HepG2 (cell line): ENCODE measurements around the gene ARL3. TPM values are rescaled to one million over a fixed set of nuclear protein-coding genes. Genes with fewer than 3 reads are reported as not detected.

ENCODE experiments used
- ARHGAP35 ChIP-seq: sonication (generic); formaldehyde crosslinking; IDR thresholded peaks from 2 replicates; pipeline ENCODE4 v1.9.0; 2022; ENCODE audit warnings: mild to moderate bottlenecking, inconsistent platforms, moderate library complexity, missing genetic modification reagents, borderline replicate concordance
- JDP2 ChIP-seq: sonication (generic); formaldehyde crosslinking; IDR thresholded peaks from 2 replicates; pipeline ENCODE4 v1.8.1; 2022; ENCODE audit warnings: missing genetic modification reagents, borderline replicate concordance
- PAX8 ChIP-seq: sonication (generic); formaldehyde crosslinking; IDR thresholded peaks from 2 replicates; pipeline ENCODE4 v1.8.0; 2022; ENCODE audit warnings: mild to moderate bottlenecking, missing genetic modification reagents, borderline replicate concordance
- RARG ChIP-seq: sonication (generic); formaldehyde crosslinking; IDR thresholded peaks from 2 replicates; pipeline ENCODE4 v1.4.0; 2020; ENCODE audit warnings: low read depth, mild to moderate bottlenecking, missing genetic modification reagents
- TEAD3 ChIP-seq: optimal IDR thresholded peaks from 2 replicates; pipeline ENCODE3; 2016; ENCODE audit warnings: borderline replicate concordance
- ZNF33B ChIP-seq: sonication (generic); formaldehyde crosslinking; IDR thresholded peaks from 2 replicates; pipeline ENCODE4 v1.5.1; 2020; ENCODE audit warnings: mild to moderate bottlenecking, missing genetic modification reagents
- ZNF546 ChIP-seq: sonication (generic); formaldehyde crosslinking; conservative IDR thresholded peaks from 2 replicates; pipeline ENCODE4 v1.8.1; 2023; ENCODE audit warnings: mild to moderate bottlenecking, missing genetic modification reagents
- ZNF563 ChIP-seq: sonication (generic); formaldehyde crosslinking; IDR thresholded peaks from 2 replicates; pipeline ENCODE4 v1.8.0; 2022; ENCODE audit warnings: mild to moderate bottlenecking, moderate library complexity, missing genetic modification reagents
- ZNF589 ChIP-seq: sonication (generic); formaldehyde crosslinking; conservative IDR thresholded peaks from 2 replicates; pipeline ENCODE4 v1.8.0; 2022; ENCODE audit warnings: mild to moderate bottlenecking, moderate library complexity, missing genetic modification reagents
- ZNF674 ChIP-seq: sonication (generic); formaldehyde crosslinking; IDR thresholded peaks from 2 replicates; pipeline ENCODE4 v1.5.0; 2020; ENCODE audit warnings: low read depth, mild to moderate bottlenecking, missing genetic modification reagents
- ZSCAN12 ChIP-seq: sonication (generic); formaldehyde crosslinking; IDR thresholded peaks from 2 replicates; pipeline ENCODE4 v1.9.0; 2021; ENCODE audit warnings: mild to moderate bottlenecking, missing genetic modification reagents
- ZSCAN29 ChIP-seq: sonication (generic); formaldehyde crosslinking; conservative IDR thresholded peaks from 2 replicates; pipeline ENCODE4 v1.4.0; 2020; ENCODE audit warnings: mild to moderate bottlenecking, missing genetic modification reagents
- polyA plus RNA-seq, 8 experiments: library from polyadenylated mRNA; depleted of rRNA in 3 of 8; stranded (reverse) in 7 of 8; unstranded in 1 of 8; fragments of >200 nt; fragmentation: Illumina TruSeq in 4 of 8; extraction: Trizol in 4 of 8; gene quantifications; 2 replicates each; pipeline versions ENCODE4 v1.2.1 to v1.2.3, GENCODE V29; 2011 to 2016; ENCODE audit warnings: low read depth in 4 of 8, missing spikeins in 1 of 8, mixed read lengths in 1 of 8; ENCODE audit not compliant: insufficient read depth in 1 of 8
- total RNA-seq, 5 experiments: library from RNA; depleted of rRNA; stranded (reverse); fragments of >200 nt; fragmentation: Illumina TruSeq; extraction: Trizol; gene quantifications; 2 replicates each; pipeline ENCODE4 v1.2.3, GENCODE V29; 2016; ENCODE audit warnings: low read depth in 1 of 5
- TF ChIP-seq, protein P1 (sequence below): sonication (generic); formaldehyde crosslinking; IDR thresholded peaks from 2 replicates; pipeline ENCODE4 v1.8.1; 2023; ENCODE audit warnings: mild to moderate bottlenecking, inconsistent platforms, moderate library complexity, missing genetic modification reagents, borderline replicate concordance
- TF ChIP-seq, protein P2 (sequence below): conservative IDR thresholded peaks from 2 replicates; pipeline ENCODE4 v1.6.1; 2018; ENCODE audit warnings: missing genetic modification reagents
- TF ChIP-seq, protein P3 (sequence below): sonication (generic); formaldehyde crosslinking; IDR thresholded peaks from 2 replicates; pipeline ENCODE4 v1.8.0; 2022; ENCODE audit warnings: mild to moderate bottlenecking, missing genetic modification reagents
- TF ChIP-seq, protein P4 (sequence below): sonication (generic); formaldehyde crosslinking; IDR thresholded peaks from 2 replicates; pipeline ENCODE4 v1.4.0; 2020; ENCODE audit warnings: mild to moderate bottlenecking, missing genetic modification reagents
- TF ChIP-seq, protein P5 (sequence below): IDR thresholded peaks from 2 replicates; pipeline ENCODE4 v1.6.1; 2018; ENCODE audit warnings: missing genetic modification reagents, mild to moderate bottlenecking, missing compliant biosample characterization

Gene ARL3
- total and polyA plus RNA-seq, 2 of the 13 experiments (the other 11 are each of a cell fraction or from before 2014, with no cell fraction given) = 5.2 to 6.6 TPM

DNA sequence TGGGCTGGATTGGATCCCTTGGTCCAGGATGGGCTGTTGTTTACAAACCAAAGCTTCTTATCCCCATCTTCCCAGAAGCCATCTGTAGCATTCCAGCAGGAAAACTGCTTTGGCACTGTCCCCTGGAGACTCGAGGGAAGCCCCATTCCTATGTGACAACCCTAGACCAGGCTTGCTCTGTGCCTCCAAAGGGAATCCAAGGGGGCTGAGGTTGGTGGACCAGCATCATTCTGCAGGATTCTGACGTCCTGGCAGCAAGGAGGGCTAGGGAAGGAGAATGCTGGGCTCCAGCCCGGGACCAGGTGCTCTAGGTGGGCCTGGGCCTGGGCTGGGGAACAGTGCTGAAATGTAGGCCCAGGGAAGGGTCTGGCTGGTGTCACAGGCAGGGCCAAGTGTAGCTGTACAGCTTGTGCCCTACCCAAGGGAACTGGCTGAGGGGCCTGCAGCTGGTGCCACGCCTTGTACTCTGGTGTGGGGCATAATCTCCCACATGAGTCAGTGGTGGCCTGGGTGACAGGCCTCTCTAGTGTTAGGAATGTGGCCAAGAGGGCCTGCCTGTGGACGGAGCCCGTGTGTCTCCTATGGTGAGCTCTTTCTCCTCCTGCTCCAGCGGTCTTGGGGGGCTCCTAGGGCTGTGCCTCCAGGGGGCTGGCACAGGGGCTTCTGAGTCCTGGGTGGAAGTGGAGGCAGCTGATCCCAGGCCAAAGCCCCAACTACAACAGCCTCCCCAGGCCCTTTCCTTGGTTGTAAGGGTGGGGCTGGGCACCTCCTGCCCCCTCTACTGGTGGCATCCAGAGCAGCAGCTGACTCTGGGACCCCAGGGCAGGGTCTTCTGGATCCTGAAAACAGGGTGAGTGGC lies 44.8 kb downstream of the ARL3 start (continued):
- TF ChIP-seq PAX8 (no peak), ARHGAP35 (CRISPR knock-in tag) (no peak), ZNF546 (no peak), ZNF674 (no peak), RARG (no peak), ZNF33B (CRISPR knock-in tag) (no peak), ZSCAN12 (CRISPR knock-in tag) (no peak), JDP2 (CRISPR knock-in tag) (no peak), ZNF589 (CRISPR knock-in tag) (no peak), TEAD3 (CRISPR knock-in tag) (peak; percentile 96), ZNF563 (CRISPR knock-in tag) (peak; percentile 45; the same call in 1 of the 2 replicates), ZSCAN29 (CRISPR knock-in tag) (0 out of 2 replicates have a peak, but pooled peaks have one; percentile 35)
- TF ChIP-seq, protein P1, sequence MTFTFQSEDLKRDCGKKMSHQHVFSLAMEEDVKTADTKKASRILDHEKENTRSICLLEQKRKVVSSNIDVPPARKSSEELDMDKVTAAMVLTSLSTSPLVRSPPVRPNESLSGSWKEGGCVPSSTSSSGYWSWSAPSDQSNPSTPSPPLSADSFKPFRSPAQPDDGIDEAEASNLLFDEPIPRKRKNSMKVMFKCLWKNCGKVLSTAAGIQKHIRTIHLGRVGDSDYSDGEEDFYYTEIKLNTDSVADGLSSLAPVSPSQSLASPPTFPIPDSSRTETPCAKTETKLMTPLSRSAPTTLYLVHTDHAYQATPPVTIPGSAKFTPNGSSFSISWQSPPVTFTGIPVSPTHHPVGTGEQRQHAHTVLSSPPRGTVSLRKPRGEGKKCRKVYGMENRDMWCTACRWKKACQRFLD (CRISPR knock-in tag) = 0 out of 2 replicates have a peak, but pooled peaks have one; percentile 63
- TF ChIP-seq, protein P2, sequence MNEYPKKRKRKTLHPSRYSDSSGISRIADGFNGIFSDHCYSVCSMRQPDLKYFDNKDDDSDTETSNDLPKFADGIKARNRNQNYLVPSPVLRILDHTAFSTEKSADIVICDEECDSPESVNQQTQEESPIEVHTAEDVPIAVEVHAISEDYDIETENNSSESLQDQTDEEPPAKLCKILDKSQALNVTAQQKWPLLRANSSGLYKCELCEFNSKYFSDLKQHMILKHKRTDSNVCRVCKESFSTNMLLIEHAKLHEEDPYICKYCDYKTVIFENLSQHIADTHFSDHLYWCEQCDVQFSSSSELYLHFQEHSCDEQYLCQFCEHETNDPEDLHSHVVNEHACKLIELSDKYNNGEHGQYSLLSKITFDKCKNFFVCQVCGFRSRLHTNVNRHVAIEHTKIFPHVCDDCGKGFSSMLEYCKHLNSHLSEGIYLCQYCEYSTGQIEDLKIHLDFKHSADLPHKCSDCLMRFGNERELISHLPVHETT (CRISPR knock-in tag) = no peak
- TF ChIP-seq, protein P3, sequence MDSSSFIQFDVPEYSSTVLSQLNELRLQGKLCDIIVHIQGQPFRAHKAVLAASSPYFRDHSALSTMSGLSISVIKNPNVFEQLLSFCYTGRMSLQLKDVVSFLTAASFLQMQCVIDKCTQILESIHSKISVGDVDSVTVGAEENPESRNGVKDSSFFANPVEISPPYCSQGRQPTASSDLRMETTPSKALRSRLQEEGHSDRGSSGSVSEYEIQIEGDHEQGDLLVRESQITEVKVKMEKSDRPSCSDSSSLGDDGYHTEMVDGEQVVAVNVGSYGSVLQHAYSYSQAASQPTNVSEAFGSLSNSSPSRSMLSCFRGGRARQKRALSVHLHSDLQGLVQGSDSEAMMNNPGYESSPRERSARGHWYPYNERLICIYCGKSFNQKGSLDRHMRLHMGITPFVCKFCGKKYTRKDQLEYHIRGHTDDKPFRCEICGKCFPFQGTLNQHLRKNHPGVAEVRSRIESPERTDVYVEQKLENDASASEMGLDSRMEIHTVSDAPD (CRISPR knock-in tag) = no peak
- TF ChIP-seq, protein P4, sequence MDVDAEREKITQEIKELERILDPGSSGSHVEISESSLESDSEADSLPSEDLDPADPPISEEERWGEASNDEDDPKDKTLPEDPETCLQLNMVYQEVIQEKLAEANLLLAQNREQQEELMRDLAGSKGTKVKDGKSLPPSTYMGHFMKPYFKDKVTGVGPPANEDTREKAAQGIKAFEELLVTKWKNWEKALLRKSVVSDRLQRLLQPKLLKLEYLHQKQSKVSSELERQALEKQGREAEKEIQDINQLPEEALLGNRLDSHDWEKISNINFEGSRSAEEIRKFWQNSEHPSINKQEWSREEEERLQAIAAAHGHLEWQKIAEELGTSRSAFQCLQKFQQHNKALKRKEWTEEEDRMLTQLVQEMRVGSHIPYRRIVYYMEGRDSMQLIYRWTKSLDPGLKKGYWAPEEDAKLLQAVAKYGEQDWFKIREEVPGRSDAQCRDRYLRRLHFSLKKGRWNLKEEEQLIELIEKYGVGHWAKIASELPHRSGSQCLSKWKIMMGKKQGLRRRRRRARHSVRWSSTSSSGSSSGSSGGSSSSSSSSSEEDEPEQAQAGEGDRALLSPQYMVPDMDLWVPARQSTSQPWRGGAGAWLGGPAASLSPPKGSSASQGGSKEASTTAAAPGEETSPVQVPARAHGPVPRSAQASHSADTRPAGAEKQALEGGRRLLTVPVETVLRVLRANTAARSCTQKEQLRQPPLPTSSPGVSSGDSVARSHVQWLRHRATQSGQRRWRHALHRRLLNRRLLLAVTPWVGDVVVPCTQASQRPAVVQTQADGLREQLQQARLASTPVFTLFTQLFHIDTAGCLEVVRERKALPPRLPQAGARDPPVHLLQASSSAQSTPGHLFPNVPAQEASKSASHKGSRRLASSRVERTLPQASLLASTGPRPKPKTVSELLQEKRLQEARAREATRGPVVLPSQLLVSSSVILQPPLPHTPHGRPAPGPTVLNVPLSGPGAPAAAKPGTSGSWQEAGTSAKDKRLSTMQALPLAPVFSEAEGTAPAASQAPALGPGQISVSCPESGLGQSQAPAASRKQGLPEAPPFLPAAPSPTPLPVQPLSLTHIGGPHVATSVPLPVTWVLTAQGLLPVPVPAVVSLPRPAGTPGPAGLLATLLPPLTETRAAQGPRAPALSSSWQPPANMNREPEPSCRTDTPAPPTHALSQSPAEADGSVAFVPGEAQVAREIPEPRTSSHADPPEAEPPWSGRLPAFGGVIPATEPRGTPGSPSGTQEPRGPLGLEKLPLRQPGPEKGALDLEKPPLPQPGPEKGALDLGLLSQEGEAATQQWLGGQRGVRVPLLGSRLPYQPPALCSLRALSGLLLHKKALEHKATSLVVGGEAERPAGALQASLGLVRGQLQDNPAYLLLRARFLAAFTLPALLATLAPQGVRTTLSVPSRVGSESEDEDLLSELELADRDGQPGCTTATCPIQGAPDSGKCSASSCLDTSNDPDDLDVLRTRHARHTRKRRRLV (CRISPR knock-in tag) = 0 out of 2 replicates have a peak, but pooled peaks have one; percentile 35
- TF ChIP-seq, protein P5, sequence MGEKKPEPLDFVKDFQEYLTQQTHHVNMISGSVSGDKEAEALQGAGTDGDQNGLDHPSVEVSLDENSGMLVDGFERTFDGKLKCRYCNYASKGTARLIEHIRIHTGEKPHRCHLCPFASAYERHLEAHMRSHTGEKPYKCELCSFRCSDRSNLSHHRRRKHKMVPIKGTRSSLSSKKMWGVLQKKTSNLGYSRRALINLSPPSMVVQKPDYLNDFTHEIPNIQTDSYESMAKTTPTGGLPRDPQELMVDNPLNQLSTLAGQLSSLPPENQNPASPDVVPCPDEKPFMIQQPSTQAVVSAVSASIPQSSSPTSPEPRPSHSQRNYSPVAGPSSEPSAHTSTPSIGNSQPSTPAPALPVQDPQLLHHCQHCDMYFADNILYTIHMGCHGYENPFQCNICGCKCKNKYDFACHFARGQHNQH = no peak
